ENCODE measurements around the gene CROCC.
"Not testable (repeated sequence)": the region's sequence is repeated elsewhere in the genome, so short reads cannot be mapped to it uniquely, and the experiment has no call there.

DNA sequence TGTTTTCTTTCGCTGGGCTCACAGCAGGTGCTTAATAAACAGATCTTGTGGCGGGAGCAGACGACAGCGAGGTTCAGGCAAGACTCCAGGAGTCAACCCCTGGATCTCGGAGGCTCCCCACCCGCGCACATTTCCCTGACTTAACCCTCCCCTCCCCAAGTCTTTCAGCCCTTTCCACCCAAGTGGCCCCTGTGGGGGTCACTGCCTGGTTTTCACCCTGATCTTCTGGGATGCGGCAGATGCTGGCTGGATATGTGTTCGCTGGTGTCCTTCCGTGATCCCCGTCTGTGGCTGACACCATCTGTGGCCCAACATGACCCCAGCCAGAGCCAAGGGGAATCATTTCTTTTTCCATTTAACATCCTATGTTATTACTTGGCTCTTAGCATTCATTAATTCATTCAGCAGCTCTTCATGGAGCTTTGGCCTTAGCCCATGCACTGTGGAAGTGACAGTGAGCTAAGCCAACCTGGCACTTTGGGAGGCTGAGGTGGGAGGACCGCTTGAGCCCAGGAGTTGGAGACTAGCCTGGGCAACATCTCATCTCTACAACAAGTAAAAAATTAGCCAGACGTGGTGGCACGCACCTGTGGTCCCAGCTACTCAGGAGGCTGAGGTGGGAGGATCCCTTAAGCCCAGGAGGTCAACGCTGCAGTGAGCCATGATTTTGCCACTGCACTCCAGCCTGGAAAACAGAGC, 6.7 kb upstream of the CROCC start:
- TF ChIP-seq, protein P1, sequence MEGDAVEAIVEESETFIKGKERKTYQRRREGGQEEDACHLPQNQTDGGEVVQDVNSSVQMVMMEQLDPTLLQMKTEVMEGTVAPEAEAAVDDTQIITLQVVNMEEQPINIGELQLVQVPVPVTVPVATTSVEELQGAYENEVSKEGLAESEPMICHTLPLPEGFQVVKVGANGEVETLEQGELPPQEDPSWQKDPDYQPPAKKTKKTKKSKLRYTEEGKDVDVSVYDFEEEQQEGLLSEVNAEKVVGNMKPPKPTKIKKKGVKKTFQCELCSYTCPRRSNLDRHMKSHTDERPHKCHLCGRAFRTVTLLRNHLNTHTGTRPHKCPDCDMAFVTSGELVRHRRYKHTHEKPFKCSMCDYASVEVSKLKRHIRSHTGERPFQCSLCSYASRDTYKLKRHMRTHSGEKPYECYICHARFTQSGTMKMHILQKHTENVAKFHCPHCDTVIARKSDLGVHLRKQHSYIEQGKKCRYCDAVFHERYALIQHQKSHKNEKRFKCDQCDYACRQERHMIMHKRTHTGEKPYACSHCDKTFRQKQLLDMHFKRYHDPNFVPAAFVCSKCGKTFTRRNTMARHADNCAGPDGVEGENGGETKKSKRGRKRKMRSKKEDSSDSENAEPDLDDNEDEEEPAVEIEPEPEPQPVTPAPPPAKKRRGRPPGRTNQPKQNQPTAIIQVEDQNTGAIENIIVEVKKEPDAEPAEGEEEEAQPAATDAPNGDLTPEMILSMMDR (IDR thresholded peaks at IDR 0.05) = not testable (repeated sequence)
- TF ChIP-seq POLR2A (IDR thresholded peaks at IDR 0.05) = not testable (repeated sequence)

All from transverse colon (tissue), 3 donors.